ENCODE results near the gene TMEM190.

TMEM190 gene

GRCh38 chr19:55423225-55424005, 46.8 kb downstream of the TMEM190 start:
- no peak for DNase-seq (ENCODE audit: low read depth)

- no peak for DNase-seq (ENCODE audit: low read depth)
These were observed 47.9 kb downstream of the TMEM190 start for GRCh38 chr19:55424518-55424917.

DNA sequence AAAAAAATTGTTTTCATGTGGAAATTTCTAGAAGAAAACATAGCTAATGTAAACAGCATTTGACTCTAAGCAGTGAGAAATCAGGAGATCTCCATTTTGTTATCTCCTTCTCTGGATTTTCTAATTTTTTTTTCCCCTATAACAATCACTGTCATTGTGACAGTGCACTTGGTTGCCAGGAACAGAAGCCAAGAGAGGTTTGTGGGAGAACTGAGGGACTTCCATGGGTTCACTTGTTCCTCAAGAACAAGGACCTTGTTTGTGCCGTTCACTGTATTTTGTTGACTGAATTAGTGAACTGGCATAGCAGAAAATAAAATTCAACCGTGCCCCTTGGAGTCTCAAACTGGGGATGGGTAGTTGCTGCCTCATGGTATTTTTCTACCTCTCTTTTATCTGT, 49.4 kb downstream of the TMEM190 start:
- no peak for DNase-seq (ENCODE audit: low read depth)

Data from fibroblast of the conjunctiva (primary cell).